Fibroblast of the aortic adventitia (primary cell): ENCODE results near the gene EPHA7. TPM values are rescaled to one million over a fixed set of nuclear protein-coding genes. Genes with fewer than 3 reads are reported as not detected.

Experiments used
- DNase-seq: peaks from one replicate; pipeline ENCODE4 v3.0.0-alpha.2; 2010; ENCODE audit warnings: low read depth
- H3K4me3 ChIP-seq: 2 replicates; pipeline ENCODE4 v1.5.1; 2011; ENCODE audit warnings: low read depth, mild to moderate bottlenecking, control low read depth, low read length, moderate library complexity
- total RNA-seq: library from RNA; depleted of rRNA; stranded (reverse); fragments of >200 nt; gene quantifications from 2 replicates; pipeline ENCODE4 v1.2.3, GENCODE V29; 2012; ENCODE audit warnings: low replicate concordance
- TF ChIP-seq, protein P1 (sequence below): IDR thresholded peaks from 2 replicates; pipeline ENCODE4 v1.5.1; 2011; ENCODE audit warnings: mild to moderate bottlenecking, low read length, control low read depth, inconsistent platforms; ENCODE audit not compliant: insufficient read depth

EPHA7 gene
- total RNA-seq, 1 donor = 1.5 TPM

DNA sequence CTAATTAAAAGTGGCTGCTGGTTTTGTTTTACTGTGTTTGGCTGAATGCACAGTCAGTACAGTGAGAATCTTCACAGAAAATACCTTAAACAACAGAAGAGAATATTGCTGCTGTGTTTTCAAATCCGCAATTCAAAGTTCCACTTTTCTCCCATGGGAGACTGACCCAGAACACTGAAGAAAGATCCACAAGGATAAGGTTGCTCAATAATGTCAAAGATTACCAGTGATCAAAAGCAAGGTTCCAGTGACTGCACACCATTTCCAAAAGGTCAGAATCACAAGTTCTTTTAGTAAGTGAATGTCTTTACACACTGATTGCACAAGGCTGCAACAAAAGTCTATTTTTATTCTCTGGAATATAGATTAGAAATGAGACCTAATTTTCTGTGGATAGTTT, 82.3 kb downstream of the EPHA7 start:
- DNase-seq = no peak
- no peak overlapping the region for H3K4me3 ChIP-seq
- TF ChIP-seq, protein P1, sequence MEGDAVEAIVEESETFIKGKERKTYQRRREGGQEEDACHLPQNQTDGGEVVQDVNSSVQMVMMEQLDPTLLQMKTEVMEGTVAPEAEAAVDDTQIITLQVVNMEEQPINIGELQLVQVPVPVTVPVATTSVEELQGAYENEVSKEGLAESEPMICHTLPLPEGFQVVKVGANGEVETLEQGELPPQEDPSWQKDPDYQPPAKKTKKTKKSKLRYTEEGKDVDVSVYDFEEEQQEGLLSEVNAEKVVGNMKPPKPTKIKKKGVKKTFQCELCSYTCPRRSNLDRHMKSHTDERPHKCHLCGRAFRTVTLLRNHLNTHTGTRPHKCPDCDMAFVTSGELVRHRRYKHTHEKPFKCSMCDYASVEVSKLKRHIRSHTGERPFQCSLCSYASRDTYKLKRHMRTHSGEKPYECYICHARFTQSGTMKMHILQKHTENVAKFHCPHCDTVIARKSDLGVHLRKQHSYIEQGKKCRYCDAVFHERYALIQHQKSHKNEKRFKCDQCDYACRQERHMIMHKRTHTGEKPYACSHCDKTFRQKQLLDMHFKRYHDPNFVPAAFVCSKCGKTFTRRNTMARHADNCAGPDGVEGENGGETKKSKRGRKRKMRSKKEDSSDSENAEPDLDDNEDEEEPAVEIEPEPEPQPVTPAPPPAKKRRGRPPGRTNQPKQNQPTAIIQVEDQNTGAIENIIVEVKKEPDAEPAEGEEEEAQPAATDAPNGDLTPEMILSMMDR = no peak

GRCh38 chr6:93329301-93330000, 89.9 kb downstream of the EPHA7 start:
- no peak for DNase-seq
- no peak overlapping the region for H3K4me3 ChIP-seq
- TF ChIP-seq, protein P1 = no peak

DNA sequence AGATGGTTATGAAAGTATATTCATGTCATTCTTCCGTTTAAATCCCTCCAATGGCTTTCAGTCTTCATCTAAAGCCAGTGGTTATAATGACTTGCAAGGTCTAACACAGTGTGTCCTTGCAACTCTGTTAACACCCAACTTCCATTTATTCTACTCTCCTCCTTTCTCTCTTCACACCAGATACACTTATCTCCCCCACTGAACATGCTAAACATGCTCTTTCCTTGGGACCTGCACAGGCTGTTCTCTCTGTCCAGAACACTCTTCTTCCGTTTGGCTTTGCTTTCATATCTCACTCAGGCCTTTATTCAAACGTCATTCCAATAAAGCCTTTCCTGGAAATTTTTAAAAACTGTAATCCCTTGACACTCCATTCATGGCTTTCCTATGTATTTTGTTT, 91.5 kb downstream of the EPHA7 start:
- TF ChIP-seq, protein P1 = no peak
- no peak overlapping the region for H3K4me3 ChIP-seq
- DNase-seq = no peak

GRCh38 chr6:93325761-93326160, 93.6 kb downstream of the EPHA7 start:
- no peak for DNase-seq
- TF ChIP-seq, protein P1 = no peak
- no peak overlapping the region for H3K4me3 ChIP-seq

DNA sequence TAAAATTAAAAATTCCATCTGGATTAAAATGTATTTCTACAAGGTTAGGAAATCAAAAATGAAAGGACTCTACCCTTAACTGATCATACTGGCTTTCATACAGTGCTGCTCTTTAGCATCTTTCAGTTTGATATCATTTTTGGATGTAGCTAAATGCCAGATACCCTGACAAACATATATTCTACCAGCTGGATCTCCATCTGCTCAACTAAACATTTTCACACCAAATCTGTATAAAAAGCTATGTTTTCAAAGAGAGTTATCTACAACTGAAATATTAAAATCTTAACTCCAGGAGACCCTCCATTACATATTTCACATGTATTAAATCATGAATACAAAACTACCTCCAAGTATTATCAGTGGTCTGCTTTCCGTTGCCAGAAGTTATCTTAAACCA, 95.7 kb downstream of the EPHA7 start:
- H3K4me3 ChIP-seq = no peak overlapping the region
- DNase-seq = no peak
- TF ChIP-seq, protein P1 = no peak

GRCh38 chr6:93322651-93323050, 96.7 kb downstream of the EPHA7 start:
- DNase-seq = no peak
- no peak overlapping the region for H3K4me3 ChIP-seq
- TF ChIP-seq, protein P1 = no peak

GRCh38 chr6:93319304-93319703, 100.1 kb downstream of the EPHA7 start:
- DNase-seq = no peak
- TF ChIP-seq, protein P1 = no peak
- no peak overlapping the region for H3K4me3 ChIP-seq
